Activated T-cell treated with anti-CD3 and anti-CD28 coated beads for 4 hours (primary cell): Measurements from ENCODE around the gene DPF3.

Source experiments
- DNase-seq: peaks from one replicate; pipeline ENCODE4 v3.0.0-alpha.2; 2020

The DPF3 gene

GRCh38 chr14:72632727-72633126, 261.2 kb downstream of the DPF3 start:
- DNase-seq = no peak

- DNase-seq = no peak
These were observed 262.5 kb downstream of the DPF3 start for GRCh38 chr14:72631401-72631800.

- DNase-seq = no peak
These were observed 263.5 kb downstream of the DPF3 start for GRCh38 chr14:72630374-72630773.

- no peak for DNase-seq
These were observed 264.4 kb downstream of the DPF3 start for GRCh38 chr14:72629534-72629933.

GRCh38 chr14:72625689-72626088, 268.2 kb downstream of the DPF3 start:
- DNase-seq = no peak

GRCh38 chr14:72621387-72622065, 272.4 kb downstream of the DPF3 start:
- no peak for DNase-seq

DNA sequence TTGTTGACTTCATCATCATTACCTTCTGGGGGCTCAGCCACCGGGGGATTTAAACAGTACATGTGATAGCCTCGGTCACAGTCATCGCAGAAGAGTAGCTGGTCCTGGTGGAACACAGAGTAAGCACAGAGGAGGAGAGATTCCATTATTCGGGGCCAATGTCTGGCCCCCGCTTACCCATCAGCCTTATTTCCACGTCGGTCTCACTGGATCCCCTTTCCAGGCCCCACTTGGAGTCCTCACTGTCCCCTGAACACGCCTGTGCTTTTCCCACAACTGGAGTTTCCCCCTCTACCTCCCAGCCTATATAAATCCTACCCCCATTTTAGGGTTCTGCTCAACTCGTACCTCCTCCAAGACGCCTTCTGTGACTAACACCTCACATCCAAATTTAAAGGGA, 274.0 kb downstream of the DPF3 start:
- DNase-seq = no peak

DNA sequence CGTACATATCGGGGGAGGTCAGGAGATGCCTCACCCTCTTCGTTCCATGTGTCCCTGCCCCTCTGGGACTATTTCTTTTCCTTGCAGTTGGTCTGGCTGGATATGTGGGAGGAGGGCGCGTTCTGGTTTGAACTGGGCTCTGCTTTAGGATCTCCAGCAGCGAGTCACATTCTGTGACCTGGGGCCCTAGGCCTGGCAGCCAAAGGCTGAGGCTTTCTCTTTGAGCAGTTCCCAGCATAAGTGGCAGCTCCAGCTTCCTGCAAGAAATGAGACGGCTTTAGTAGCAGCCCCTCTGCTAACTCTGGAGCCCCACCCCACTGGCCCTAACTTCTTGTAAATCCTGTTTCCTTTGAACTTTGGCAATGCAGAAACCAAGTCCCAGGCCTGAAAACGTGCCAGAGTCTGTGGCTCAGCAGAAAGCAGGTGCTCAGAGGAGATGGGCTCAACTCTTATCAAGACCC, 274.8 kb downstream of the DPF3 start:
- no peak for DNase-seq

- DNase-seq = no peak
These were observed 275.5 kb downstream of the DPF3 start for GRCh38 chr14:72618424-72618823.

GRCh38 chr14:72617391-72618031, 276.4 kb downstream of the DPF3 start:
- no peak for DNase-seq

GRCh38 chr14:72616811-72617210, 277.1 kb downstream of the DPF3 start:
- no peak for DNase-seq

GRCh38 chr14:72616294-72616693, 277.6 kb downstream of the DPF3 start:
- DNase-seq = no peak

DNA sequence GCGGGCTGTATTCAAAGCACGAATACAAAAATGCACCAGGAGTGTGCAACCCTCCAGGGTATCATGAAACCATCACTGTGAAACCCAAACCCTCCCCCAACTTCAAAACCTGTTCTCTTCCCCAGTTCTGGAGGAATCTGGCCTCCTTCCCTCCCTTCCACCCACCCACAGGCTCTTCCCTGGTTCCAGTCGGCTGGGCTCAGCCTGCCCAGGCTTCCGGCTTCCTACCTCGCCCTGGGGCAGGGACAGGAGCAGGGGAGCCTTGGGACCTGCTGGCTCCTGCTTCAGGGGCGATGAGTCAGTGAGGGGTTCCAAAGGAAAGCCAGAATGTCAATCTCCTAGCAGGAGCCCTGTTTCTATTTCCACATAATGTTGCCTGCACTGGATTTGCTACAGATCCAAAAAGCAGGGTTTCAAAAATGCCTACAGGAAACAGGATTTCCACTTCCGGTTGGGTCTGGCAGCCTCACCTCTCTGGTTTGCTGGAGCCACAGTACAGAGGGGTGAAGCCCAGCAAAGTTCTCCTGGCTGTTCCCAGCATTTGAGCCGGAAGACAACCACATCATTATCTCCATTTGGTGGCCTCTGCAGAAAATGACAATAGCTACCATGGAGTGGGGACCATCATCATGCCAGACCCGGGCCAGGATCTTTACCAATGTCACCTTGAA, 278.3 kb downstream of the DPF3 start:
- DNase-seq = no peak

- no peak for DNase-seq
These were observed 278.9 kb downstream of the DPF3 start for GRCh38 chr14:72614891-72615415.

- no peak for DNase-seq
These were observed 279.5 kb downstream of the DPF3 start for GRCh38 chr14:72614365-72614764.

DNA sequence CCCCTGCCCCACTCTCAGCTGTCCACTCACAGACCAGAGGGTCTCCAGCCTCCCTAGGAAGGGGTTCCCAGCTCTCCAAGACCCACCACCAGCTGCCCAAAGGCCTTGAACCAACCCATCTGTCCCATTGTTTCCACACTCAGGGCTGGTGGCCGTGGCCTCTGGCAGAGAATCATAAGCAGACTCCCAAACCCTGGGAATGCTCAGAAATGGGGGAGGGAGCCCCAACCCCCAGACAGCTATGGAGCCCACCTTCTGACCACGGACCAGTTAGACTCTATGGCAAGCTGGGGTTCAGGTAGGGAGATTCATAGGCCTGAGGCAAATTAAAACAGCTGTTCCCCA, 280.0 kb downstream of the DPF3 start:
- DNase-seq = no peak

- DNase-seq = no peak
These were observed 280.5 kb downstream of the DPF3 start for GRCh38 chr14:72613231-72613974.

DNA sequence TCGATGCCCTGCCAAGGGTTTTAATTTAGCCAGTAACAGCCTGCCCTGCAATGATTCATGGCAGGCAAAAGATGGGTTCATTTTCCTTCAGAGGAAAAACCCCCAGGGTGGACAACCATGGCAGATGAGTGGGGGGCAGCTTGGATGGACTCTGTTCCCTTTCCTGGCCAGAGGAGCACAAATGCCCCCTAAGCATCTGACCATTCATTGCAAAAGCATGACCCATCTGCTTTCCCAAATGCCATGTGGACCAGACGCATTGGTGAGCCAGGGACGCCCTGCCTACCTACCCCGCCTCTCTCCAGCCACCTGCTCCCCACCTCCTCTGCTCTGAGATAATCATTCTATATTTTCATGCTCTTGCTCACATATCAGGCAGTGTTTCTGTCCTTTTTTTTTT, 281.9 kb downstream of the DPF3 start:
- no peak for DNase-seq

GRCh38 chr14:72611506-72611905, 282.4 kb downstream of the DPF3 start:
- DNase-seq = no peak

GRCh38 chr14:72610831-72611200, 283.1 kb downstream of the DPF3 start:
- DNase-seq = no peak

GRCh38 chr14:72610096-72610830, 283.6 kb downstream of the DPF3 start:
- no peak for DNase-seq

DNA sequence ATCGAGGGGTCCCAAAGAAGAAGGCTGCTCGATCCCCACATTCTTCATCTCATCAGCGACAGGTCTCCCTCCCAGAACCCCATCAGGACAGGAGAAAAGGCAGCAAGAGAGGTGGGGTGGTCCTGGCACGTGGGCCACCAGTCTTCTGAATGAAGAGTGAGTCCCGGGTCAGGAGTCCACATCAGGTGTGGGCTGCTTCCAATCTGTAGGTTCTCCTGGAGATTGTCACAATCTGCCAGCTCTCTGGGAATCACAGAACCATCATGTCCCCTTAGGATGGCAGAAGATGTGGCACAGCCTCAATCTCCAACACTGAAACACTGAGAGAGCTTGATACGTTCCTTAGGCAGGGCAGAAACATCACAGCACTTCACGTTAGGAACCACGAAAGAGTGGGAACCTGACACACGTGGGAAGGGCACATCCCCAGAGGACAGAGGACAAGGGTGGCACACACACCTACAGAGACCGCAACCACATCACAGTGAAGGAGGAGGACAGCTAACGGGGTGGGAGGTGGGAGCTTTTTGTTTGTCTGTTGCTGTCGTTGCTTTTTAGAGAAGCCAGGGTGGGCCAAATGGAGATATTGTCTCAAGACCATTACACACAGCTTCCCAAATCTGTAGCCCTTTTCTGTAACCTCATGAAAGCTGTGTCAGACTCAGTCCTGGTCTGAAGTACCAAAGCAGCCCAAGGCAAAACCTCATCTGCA, 284.5 kb downstream of the DPF3 start:
- no peak for DNase-seq
